Adrenal gland (tissue), 12 donors: Measurements from ENCODE around the gene HRNR. TPM values are rescaled to one million over a fixed set of nuclear protein-coding genes. Genes with fewer than 3 reads are reported as not detected.

Experiments used
- DNase-seq, 7 donors: peaks; one replicate each; pipeline ENCODE4 v3.0.0-alpha.2; 2019 to 2020
- H3K27ac ChIP-seq, 5 donors: fragments of 200-600 bp; sonication (generic) in 4 of 5; 1 replicate in 3 of 5; 2 replicates in 2 of 5; pipeline versions ENCODE4 v1.5.1 to v1.8.0; 2016 to 2020; ENCODE audit warnings: mild to moderate bottlenecking in 1 of 5
- H3K27me3 ChIP-seq: fragments of 200-600 bp; 2 replicates; pipeline ENCODE4 v1.8.0; 2021
- H3K36me3 ChIP-seq, 2 donors: fragments of 200-600 bp; replicated peaks in 1 of 2; 1 replicate in 1 of 2; 2 replicates in 1 of 2; pipeline versions ENCODE4 v1.5.1 to v1.8.0; 2018 to 2022
- H3K4me1 ChIP-seq, 2 donors: fragments of 200-600 bp; replicated peaks in 1 of 2; 1 replicate in 1 of 2; 2 replicates in 1 of 2; pipeline versions ENCODE4 v1.5.1 to v1.8.0; 2018 to 2021
- H3K4me3 ChIP-seq, 4 donors: fragments of 200-600 bp; sonication (generic) in 3 of 4; one replicate each; pipeline ENCODE4 v1.5.1; 2016 to 2018
- H3K9me3 ChIP-seq, 3 donors: fragments of 200-600 bp; sonication (generic) in 1 of 3; replicated peaks in 1 of 3; 1 replicate in 2 of 3; 2 replicates in 1 of 3; pipeline versions ENCODE4 v1.5.1 to v1.8.0; 2016 to 2021
- POLR2A ChIP-seq, 2 donors: fragments of 450-650 bp; IDR thresholded peaks; one replicate each; pipeline ENCODE4 v1.6.1; 2017; ENCODE audit warnings: antibody characterized with exemption in 2 of 2, mild to moderate bottlenecking in 2 of 2, moderate library complexity in 1 of 2
- WGBS, 4 donors: extraction: QIAGEN DNeasy Blood & Tissue Kit in 2 of 4; methylation state at CpG; one replicate each; pipeline versions ENCODE4 v1.1.5 to v1.1.7; 2013 to 2017; 5-methylcytosine and 5-hydroxymethylcytosine counted together
- intact Hi-C, 2 donors: fragments of 100-400 bp; cut with DNase I; formaldehyde crosslinking; loops; one replicate each; pipeline versions ENCODE4 v1.14.1 to v1.15.0; 2022 to 2023
- polyA plus RNA-seq, 3 donors: library from polyadenylated mRNA; stranded (reverse); fragments of 200-250 nt in 2 of 3; fragments of 350-450 nt in 1 of 3; fragmentation: Illumina TruSeq in 1 of 3; extraction: RNeasy Lipid Tissue Mini Kit (QIAGEN cat#74804) in 1 of 3; gene quantifications; one replicate each; pipeline ENCODE4 v1.2.3, GENCODE V29; 2013 to 2014
- total RNA-seq, 9 donors: library from RNA; depleted of rRNA in 4 of 9; stranded (reverse); fragments of >200 nt in 4 of 9; fragments of 120-200 nt in 1 of 9; fragmentation: NEBNext Ultra II Directional in 1 of 9; extraction: Animal tissue kit (Norgen Biotek cat#: 25700) in 1 of 9; gene quantifications; one replicate each; pipeline versions ENCODE4 v1.1.0 to v1.2.4, GENCODE V29; 2013 to 2023
- TF ChIP-seq, protein P1 (sequence below), 6 experiments: fragments of 450-650 bp in 4 of 6; fragments of 200-600 bp in 2 of 6; sonication (generic) in 1 of 6; IDR thresholded peaks; 1 replicate in 5 of 6; 2 replicates in 1 of 6; pipeline versions ENCODE4 v1.5.1 to v1.8.0; 2016 to 2021; ENCODE audit warnings: antibody characterized with exemption in 6 of 6, mild to moderate bottlenecking in 2 of 6, moderate library complexity in 1 of 6
- donor health status: healthy with polysubstance abuse.
- donor health status: Bipolar disorder and iron deficiency.
- donor health status: DM: yes; HTN: yes; CAD: no.
- donor health status: DM: no; HTN: no; CAD: no.
- donor health status: DM: no; HTN: no; CAD: no.
- donor health status: DM: yes; HTN: yes; CAD: no.

Gene HRNR
- total and polyA plus RNA-seq, 12 donors, result under 0.01 TPM; not detected in 9

DNA sequence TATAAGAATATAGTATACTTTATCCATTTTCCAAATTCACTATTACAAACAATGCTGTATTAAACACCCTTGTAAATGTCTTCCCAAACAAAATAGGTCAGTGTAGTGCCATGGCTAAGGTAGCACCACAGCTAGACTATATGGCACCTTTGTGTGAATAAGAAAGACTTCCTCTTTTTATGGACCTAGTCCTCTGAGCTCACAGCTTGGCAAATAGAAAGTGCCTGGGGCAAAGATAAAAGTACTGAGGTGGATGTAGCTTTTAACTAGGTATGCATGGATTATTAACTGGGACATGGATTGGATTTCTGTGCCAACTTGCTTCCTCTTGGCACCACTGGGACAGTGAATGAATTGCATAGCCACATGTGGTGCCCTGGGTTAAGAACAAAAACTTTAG is 25.0 kb downstream of the HRNR start:
- Histone ChIP-seq H3K36me3 (no peaks in the 10 kb centered on the region), H3K4me3 (no peak overlapping the region), H3K4me1 (no peaks in the 10 kb centered on the region), H3K9me3 (no peaks in the 10 kb centered on the region), H3K27me3 (no peaks in the 10 kb centered on the region), H3K27ac (no peak overlapping the region)
- TF ChIP-seq, protein P1, sequence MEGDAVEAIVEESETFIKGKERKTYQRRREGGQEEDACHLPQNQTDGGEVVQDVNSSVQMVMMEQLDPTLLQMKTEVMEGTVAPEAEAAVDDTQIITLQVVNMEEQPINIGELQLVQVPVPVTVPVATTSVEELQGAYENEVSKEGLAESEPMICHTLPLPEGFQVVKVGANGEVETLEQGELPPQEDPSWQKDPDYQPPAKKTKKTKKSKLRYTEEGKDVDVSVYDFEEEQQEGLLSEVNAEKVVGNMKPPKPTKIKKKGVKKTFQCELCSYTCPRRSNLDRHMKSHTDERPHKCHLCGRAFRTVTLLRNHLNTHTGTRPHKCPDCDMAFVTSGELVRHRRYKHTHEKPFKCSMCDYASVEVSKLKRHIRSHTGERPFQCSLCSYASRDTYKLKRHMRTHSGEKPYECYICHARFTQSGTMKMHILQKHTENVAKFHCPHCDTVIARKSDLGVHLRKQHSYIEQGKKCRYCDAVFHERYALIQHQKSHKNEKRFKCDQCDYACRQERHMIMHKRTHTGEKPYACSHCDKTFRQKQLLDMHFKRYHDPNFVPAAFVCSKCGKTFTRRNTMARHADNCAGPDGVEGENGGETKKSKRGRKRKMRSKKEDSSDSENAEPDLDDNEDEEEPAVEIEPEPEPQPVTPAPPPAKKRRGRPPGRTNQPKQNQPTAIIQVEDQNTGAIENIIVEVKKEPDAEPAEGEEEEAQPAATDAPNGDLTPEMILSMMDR (IDR thresholded peaks at IDR 0.05), result no peak
- no peak for TF ChIP-seq POLR2A (IDR thresholded peaks at IDR 0.05)
- intact Hi-C loops, result loop anchor here in 1 of 2 donors (10.0 kb wide), 1 partner anchor 146 kb away; no protein-coding TSS in a partner anchor
- no peak for DNase-seq

DNA sequence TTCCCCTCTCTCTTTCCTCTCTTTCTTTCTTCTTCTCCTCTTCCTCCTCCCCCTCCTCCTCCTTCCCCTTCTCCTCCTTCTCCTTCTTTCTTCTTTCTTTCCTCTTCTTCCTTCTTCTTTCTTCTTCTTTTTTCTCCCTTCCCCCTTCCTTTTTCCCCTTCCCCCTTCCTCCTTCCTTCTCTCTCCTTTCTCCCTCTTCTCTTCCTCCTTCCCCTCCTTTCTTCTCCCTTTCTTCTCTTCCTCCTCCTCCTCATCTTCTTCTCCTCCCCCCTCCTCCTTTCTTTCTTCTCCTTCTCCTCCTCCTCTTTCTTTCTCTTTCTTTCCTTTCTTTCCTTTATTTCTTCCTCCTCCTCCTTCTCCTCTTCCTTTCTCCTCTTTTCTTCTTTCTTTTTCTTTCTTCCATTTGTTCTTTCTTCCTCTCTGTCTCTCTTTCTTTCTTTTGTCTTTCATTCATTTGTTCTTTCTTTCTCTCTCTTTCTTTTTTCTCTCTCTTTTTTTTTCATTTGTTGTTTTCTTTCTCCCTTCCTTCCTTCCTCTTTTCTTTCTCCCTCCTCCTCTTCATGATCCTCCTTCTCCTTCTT is 26.5 kb downstream of the HRNR start:
- DNase-seq, result no peak
- H3K9me3 ChIP-seq, result no peaks in the 10 kb centered on the region
- no peaks in the 10 kb centered on the region for H3K4me1 ChIP-seq
- intact Hi-C loops, result loop anchor here in 1 of 2 donors (10.0 kb wide), 1 partner anchor 147 kb away; no protein-coding TSS in a partner anchor
- no peaks in the 10 kb centered on the region for H3K36me3 ChIP-seq
- no peak overlapping the region for H3K27ac ChIP-seq
- no peak overlapping the region for H3K4me3 ChIP-seq
- TF ChIP-seq POLR2A (IDR thresholded peaks at IDR 0.05), result no peak
- TF ChIP-seq, protein P1 (IDR thresholded peaks at IDR 0.05), result no peak
- no peaks in the 10 kb centered on the region for H3K27me3 ChIP-seq

DNA sequence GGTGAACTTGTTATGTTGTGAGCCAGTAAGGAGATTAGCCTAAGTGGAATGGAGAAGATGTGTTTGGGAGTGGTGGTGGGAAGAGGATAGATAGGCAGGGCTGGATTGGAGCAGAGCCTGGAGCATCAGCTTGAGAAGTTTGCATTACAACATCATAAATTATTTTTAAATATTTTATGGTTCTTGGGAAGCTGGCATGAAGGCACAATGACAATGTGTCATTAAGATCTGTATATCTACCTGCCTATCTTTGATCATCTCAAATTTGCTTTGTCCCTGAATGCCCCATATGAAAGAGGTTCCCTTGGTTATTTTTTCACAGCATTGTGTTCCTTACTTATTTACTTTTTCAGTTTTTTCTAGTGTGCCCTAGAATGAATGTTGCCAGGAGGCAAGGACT is 32.3 kb downstream of the HRNR start:
- intact Hi-C loops, result loop anchor here in 1 of 2 donors (10.0 kb wide), 1 partner anchor 153 kb away; no protein-coding TSS in a partner anchor
- no peaks in the 10 kb centered on the region for H3K27me3 ChIP-seq
- TF ChIP-seq, protein P1 (IDR thresholded peaks at IDR 0.05), result no peak
- TF ChIP-seq POLR2A (IDR thresholded peaks at IDR 0.05), result no peak
- no peak overlapping the region for H3K4me3 ChIP-seq
- no peak for DNase-seq
- H3K27ac ChIP-seq, result no peak overlapping the region
- H3K4me1 ChIP-seq, result peaks cover 0 to 6% of the 10 kb centered on the region in 2 donors
- no peaks in the 10 kb centered on the region for H3K9me3 ChIP-seq
- H3K36me3 ChIP-seq, result no peaks in the 10 kb centered on the region

DNA sequence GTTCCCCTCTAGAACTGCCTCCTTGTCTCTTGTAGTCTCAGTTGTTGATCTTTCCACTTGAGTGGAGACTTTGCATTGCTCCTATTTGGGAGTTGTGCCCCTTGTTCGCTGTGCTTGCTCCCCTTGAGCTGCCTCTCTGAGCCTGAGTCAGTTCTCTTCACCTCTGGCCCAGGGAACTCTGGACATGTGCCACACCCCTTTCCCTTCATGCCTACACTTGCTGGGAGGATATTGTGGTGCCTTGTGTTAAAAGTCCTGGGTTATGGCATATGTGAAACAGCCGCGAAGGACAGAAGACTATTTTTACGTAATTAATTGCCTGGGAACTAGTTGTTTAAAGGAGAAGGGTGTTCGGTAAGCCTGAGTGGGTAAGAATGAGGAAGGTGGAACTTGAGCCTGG is 32.7 kb downstream of the HRNR start:
- H3K27me3 ChIP-seq, result no peaks in the 10 kb centered on the region
- H3K36me3 ChIP-seq, result no peaks in the 10 kb centered on the region
- TF ChIP-seq, protein P1 (IDR thresholded peaks at IDR 0.05), result no peak
- no peak for TF ChIP-seq POLR2A (IDR thresholded peaks at IDR 0.05)
- WGBS, 4 donors, result 82 to 87% (median 86%) methylated on average over 5 of the region's 5 CpGs
- DNase-seq, result no peak
- intact Hi-C loops, result loop anchor here in 1 of 2 donors (10.0 kb wide), 1 partner anchor 154 kb away; no protein-coding TSS in a partner anchor
- H3K4me1 ChIP-seq, result peaks cover 0 to 6% of the 10 kb centered on the region in 2 donors
- no peak overlapping the region for H3K4me3 ChIP-seq
- no peak overlapping the region for H3K27ac ChIP-seq
- no peaks in the 10 kb centered on the region for H3K9me3 ChIP-seq
